A673 (cell line): ENCODE measurements around the gene SMIM38.

Experiments used
- EZH2 ChIP-seq: fragments of 200-600 bp; sonication (generic); IDR thresholded peaks from 2 replicates; pipeline ENCODE4 v1.6.1; 2017; ENCODE audit warnings: borderline replicate concordance, low read depth, mild to moderate bottlenecking, mixed read lengths, antibody characterized with exemption, low read length; ENCODE audit not compliant: poor library complexity, severe bottlenecking
- TF ChIP-seq, protein P1 (sequence below): fragments of 300-800, 200-600 bp; sonication (generic); conservative IDR thresholded peaks from 2 replicates; pipeline ENCODE4 v1.5.1; 2017; ENCODE audit warnings: low read depth, mild to moderate bottlenecking, antibody characterized with exemption, low read length, moderate library complexity, mixed read lengths

DNA sequence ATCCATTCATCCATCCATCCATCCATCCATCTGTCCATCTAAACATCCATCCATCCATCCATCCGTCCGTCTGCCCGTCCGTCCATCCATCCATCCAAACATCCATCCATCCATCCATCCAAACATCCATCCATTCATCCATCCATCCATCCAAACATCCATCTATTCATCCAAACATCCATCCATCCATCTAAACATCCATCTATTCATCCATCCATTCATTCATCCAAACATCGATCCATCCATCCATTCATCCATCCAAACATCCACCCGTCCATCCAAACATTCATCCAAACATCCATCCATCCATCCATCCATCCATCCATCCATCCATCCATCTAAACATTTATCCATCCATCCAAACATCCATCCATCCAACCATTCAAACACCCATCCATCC is 45.3 kb upstream of the SMIM38 start:
- TF ChIP-seq EZH2: no peak
- TF ChIP-seq, protein P1, sequence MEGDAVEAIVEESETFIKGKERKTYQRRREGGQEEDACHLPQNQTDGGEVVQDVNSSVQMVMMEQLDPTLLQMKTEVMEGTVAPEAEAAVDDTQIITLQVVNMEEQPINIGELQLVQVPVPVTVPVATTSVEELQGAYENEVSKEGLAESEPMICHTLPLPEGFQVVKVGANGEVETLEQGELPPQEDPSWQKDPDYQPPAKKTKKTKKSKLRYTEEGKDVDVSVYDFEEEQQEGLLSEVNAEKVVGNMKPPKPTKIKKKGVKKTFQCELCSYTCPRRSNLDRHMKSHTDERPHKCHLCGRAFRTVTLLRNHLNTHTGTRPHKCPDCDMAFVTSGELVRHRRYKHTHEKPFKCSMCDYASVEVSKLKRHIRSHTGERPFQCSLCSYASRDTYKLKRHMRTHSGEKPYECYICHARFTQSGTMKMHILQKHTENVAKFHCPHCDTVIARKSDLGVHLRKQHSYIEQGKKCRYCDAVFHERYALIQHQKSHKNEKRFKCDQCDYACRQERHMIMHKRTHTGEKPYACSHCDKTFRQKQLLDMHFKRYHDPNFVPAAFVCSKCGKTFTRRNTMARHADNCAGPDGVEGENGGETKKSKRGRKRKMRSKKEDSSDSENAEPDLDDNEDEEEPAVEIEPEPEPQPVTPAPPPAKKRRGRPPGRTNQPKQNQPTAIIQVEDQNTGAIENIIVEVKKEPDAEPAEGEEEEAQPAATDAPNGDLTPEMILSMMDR: no peak
